A673 (cell line): Measurements from ENCODE around the gene ZNF248. TPM values are rescaled to one million over a fixed set of nuclear protein-coding genes. Genes with fewer than 3 reads are reported as not detected.

Source experiments
- BruUV-seq: library from RNA; stranded (reverse); fragments of 400-500 nt; replicated peaks from 2 replicates; lab custom pipeline; 2021; lab: Mats Ljungman, UMichigan
- CTCF ChIA-PET: fragments of 300-600 bp; sonication (Branson Sonifier 250); formaldehyde crosslinking; loops from one replicate; lab custom pipeline; 2022; ENCODE audit warnings: antibody characterized with exemption; lab: Charles Lee
- POLR2A ChIA-PET: fragments of 300-600 bp; sonication (Branson Sonifier 250); formaldehyde crosslinking; loops from one replicate; lab custom pipeline; 2022; ENCODE audit warnings: antibody characterized with exemption; ENCODE audit not compliant: low non-redundant PET; lab: Charles Lee
- DNase-seq: peaks from one replicate; pipeline ENCODE4 v3.0.0-alpha.2; 2015; ENCODE audit warnings: low spot score
- H3K27ac ChIP-seq: fragments of 200-600 bp; sonication (generic); 2 replicates; pipeline ENCODE4 v1.5.1; 2016; ENCODE audit warnings: mixed run types, low read depth, mild to moderate bottlenecking, mixed read lengths, antibody characterized with exemption, low read length; ENCODE audit not compliant: poor library complexity, severe bottlenecking
- H3K27me3 ChIP-seq: fragments of 200-600 bp; sonication (generic); replicated peaks from 2 replicates; pipeline ENCODE4 v1.6.1; 2017; ENCODE audit warnings: mixed run types, low read depth, mild to moderate bottlenecking, mixed read lengths, antibody characterized with exemption, low read length; ENCODE audit not compliant: insufficient read depth, poor library complexity
- H3K36me3 ChIP-seq: fragments of 200-600 bp; sonication (generic); 2 replicates; pipeline ENCODE4 v1.6.1; 2016; ENCODE audit warnings: mixed run types, mild to moderate bottlenecking, mixed read lengths, antibody characterized with exemption, low read length; ENCODE audit not compliant: insufficient read depth, poor library complexity, severe bottlenecking
- H3K4me1 ChIP-seq: fragments of 200-600 bp; sonication (generic); 2 replicates; pipeline ENCODE4 v1.6.1; 2017; ENCODE audit warnings: mixed run types, mild to moderate bottlenecking, mixed read lengths, antibody characterized with exemption, low read length; ENCODE audit not compliant: insufficient read depth, poor library complexity, severe bottlenecking
- H3K4me3 ChIP-seq: fragments of 200-600 bp; sonication (generic); 2 replicates; pipeline ENCODE4 v1.5.1; 2016; ENCODE audit warnings: low read depth, mixed run types, mild to moderate bottlenecking, mixed read lengths, low read length; ENCODE audit not compliant: poor library complexity, severe bottlenecking
- H3K9me3 ChIP-seq: fragments of 200-600 bp; sonication (generic); 2 replicates; pipeline ENCODE4 v1.6.1; 2016; ENCODE audit warnings: mixed run types, low read depth, mild to moderate bottlenecking, mixed read lengths, antibody characterized with exemption, low read length; ENCODE audit not compliant: poor library complexity, severe bottlenecking
- EZH2 ChIP-seq: fragments of 200-600 bp; sonication (generic); IDR thresholded peaks from 2 replicates; pipeline ENCODE4 v1.6.1; 2017; ENCODE audit warnings: borderline replicate concordance, low read depth, mild to moderate bottlenecking, mixed read lengths, antibody characterized with exemption, low read length; ENCODE audit not compliant: poor library complexity, severe bottlenecking
- intact Hi-C: fragments of 100-400 bp; cut with micrococcal nuclease; formaldehyde crosslinking; loops from one replicate; pipeline ENCODE4 v1.10.0; 2022; ENCODE audit not compliant: unreplicated experiment
- total RNA-seq: library from RNA; stranded (reverse); gene quantifications from 2 replicates; pipeline ENCODE4 v1.2.3, GENCODE V29; 2021
- TF ChIP-seq, protein P1 (sequence below): fragments of 300-800, 200-600 bp; sonication (generic); conservative IDR thresholded peaks from 2 replicates; pipeline ENCODE4 v1.5.1; 2017; ENCODE audit warnings: low read depth, mild to moderate bottlenecking, antibody characterized with exemption, low read length, moderate library complexity, mixed read lengths

ZNF248 gene
- total RNA-seq, 1 experiment from 2014 or later: 8.7 TPM

DNA sequence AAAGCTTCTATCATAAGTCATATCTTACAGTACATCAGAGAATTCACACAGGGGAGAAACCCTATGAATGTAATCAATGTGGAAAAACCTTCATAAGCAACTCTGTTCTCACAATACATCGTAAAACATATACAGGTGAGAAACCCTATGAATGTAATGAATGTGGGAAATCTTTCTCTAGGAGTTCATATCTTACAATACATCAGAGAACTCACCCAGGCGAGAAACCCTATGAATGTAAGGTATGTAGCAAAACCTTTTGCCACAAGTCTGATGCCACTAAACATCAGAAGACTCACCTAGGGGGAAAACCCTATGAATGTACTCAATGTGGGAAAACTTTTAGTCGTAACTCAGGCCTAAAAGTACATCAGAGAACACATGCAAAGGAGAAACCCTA, 38.3 kb upstream of the ZNF248 start:
- H3K9me3 ChIP-seq: peaks cover 39% of the 10 kb centered on the region
- CTCF ChIA-PET: no interaction called here
- BruUV-seq: no TSS peak

DNA sequence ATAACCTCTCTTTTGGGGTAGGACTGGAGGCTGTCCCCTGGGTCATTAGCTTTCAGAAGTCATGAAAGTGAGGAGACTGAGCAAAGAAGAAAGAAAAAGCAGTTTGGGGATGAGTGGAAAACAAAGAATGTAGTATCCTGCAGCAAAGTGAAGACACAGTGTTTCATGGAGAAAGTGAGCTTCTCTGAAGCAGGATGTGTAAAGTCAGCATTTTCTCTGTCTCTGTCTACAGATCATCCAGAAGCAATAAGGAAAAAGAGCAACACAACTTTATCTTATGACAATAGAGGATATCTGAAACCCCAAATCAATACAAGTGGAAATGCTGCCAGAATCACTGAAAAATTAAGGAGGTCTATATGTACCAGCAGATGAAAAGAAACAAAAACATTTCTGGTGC, 28.4 kb upstream of the ZNF248 start:
- POLR2A ChIA-PET: no interaction called here
- Histone ChIP-seq H3K9me3 (peaks cover 18% of the 10 kb centered on the region), H3K27me3 (no peaks in the 10 kb centered on the region), H3K36me3 (no peaks in the 10 kb centered on the region), H3K4me3 (no peak overlapping the region), H3K4me1 (no peaks in the 10 kb centered on the region), H3K27ac (no peak overlapping the region)
- CTCF ChIA-PET: no interaction called here
- no peak for DNase-seq
- intact Hi-C loops: no loop called here
- BruUV-seq: no TSS peak
- no peak for TF ChIP-seq EZH2

More for the DNA sequence above, 38.3 kb upstream of the ZNF248 start:
- no peaks in the 10 kb centered on the region for H3K27me3 ChIP-seq
- no peaks in the 10 kb centered on the region for H3K36me3 ChIP-seq
- H3K4me3 ChIP-seq: no peak overlapping the region
- TF ChIP-seq, protein P1, sequence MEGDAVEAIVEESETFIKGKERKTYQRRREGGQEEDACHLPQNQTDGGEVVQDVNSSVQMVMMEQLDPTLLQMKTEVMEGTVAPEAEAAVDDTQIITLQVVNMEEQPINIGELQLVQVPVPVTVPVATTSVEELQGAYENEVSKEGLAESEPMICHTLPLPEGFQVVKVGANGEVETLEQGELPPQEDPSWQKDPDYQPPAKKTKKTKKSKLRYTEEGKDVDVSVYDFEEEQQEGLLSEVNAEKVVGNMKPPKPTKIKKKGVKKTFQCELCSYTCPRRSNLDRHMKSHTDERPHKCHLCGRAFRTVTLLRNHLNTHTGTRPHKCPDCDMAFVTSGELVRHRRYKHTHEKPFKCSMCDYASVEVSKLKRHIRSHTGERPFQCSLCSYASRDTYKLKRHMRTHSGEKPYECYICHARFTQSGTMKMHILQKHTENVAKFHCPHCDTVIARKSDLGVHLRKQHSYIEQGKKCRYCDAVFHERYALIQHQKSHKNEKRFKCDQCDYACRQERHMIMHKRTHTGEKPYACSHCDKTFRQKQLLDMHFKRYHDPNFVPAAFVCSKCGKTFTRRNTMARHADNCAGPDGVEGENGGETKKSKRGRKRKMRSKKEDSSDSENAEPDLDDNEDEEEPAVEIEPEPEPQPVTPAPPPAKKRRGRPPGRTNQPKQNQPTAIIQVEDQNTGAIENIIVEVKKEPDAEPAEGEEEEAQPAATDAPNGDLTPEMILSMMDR: no peak
- no peak for TF ChIP-seq EZH2
- no peak for DNase-seq
- H3K4me1 ChIP-seq: no peaks in the 10 kb centered on the region
- intact Hi-C loops: loop anchor here (10.0 kb wide), 1 partner anchor 1339 kb away; no protein-coding TSS in a partner anchor
- H3K27ac ChIP-seq: no peak overlapping the region
- POLR2A ChIA-PET: no interaction called here

DNA sequence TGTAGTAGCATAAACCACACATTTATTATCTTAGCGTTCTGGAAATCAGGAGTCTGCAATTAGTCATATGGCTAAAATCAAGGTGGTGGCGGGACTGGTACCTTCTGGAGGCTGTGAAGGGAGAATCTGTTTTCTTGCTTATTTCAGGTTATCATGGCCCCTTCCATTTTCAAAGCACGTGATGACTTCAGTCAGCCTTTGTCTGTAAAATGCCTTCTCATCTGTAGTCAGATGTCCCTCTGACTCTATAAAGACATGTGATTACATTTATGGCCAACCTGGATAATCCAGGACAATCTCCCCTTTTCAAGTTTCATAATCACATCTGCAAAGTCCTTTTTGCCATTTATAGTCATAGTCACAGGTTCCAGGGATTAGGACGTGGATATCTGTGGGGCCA, 15.5 kb upstream of the ZNF248 start:
- H3K9me3 ChIP-seq: no peaks in the 10 kb centered on the region
- H3K27ac ChIP-seq: no peak overlapping the region
- H3K27me3 ChIP-seq: no peaks in the 10 kb centered on the region
- TF ChIP-seq, protein P1: no peak
- no peak for TF ChIP-seq EZH2
- ChIA-PET POLR2A (no interaction called here), CTCF (no interaction called here)
- BruUV-seq: no TSS peak
- intact Hi-C loops: no loop called here
- H3K36me3 ChIP-seq: no peaks in the 10 kb centered on the region
- no peaks in the 10 kb centered on the region for H3K4me1 ChIP-seq
- DNase-seq: no peak
- no peak overlapping the region for H3K4me3 ChIP-seq

DNA sequence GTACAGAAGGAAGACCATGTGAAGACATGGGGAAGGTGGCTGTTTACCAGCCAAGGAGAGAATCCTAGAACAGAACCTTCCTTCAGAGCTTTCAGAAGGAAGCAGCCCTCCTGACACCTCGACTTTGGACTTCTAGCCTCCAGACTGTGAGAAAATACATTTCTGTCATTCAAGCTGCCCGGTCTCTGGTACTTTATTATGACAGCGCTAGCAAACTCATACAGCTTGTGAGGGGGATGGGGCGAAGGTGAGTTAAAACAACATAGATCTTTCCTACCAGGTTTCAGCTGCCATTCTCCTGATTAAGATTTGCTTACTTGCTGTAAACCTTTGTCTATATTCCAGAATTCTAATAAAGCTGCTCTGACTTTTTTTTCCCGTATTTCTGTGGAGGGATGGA, 14.9 kb upstream of the ZNF248 start:
- ChIA-PET POLR2A (no interaction called here), CTCF (no interaction called here)
- TF ChIP-seq, protein P1: no peak
- no peak for TF ChIP-seq EZH2
- H3K27me3 ChIP-seq: no peaks in the 10 kb centered on the region
- H3K36me3 ChIP-seq: no peaks in the 10 kb centered on the region
- DNase-seq: no peak
- intact Hi-C loops: no loop called here
- BruUV-seq: no TSS peak
- H3K27ac ChIP-seq: no peak overlapping the region
- H3K4me3 ChIP-seq: no peak overlapping the region
- H3K9me3 ChIP-seq: no peaks in the 10 kb centered on the region
- H3K4me1 ChIP-seq: no peaks in the 10 kb centered on the region
